ENCODE measurements around the gene ZBTB16. TPM values are rescaled to one million over a fixed set of nuclear protein-coding genes. Genes with fewer than 3 reads are reported as not detected.

ZBTB16 gene
- total RNA-seq, 1 donor, result under 0.01 TPM

DNA sequence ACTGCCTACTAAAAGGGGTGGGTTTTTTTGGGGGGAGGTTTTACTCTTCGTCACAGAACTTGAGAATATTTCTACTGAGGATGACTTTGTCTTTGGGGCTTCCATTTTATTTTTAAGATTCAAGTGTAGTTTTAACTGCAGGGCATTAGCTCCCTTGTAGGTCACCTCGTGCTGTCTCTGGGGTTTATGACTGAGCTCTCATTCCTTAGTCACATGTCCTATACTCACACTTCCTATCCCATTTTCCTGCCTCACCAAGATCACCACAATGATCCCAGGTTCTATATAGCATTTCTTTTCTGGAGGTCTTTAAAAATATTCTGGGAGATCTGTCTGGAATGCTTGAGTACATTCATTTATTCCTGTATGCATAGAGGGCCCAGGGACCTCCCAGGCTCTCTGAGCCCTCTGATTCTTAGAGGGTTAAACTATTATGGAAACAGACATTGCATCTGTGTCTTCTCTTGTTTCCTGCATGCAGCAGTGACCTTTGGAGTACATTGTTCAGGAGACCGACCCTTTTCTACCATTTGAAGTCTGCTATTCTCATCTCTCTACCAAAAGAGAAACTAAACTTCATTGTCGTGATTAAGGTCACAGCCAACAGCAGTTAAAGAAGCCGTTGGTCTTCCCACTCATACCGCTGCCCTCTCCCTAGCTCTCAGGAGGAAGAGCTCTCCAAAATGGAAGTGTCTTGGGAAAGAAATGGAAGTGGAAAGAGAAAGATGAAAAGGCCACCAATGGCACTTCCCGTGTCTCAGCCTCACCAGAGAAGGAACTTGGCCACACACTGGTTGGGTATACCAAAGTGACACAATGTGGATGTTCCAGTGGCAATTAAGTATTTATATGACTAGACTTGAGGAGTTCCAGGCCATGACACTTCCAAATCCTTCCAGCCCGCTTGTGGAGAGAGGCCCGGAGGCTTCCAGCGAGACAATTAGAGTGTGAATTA, 77.5 kb downstream of the ZBTB16 start:
- Histone ChIP-seq H3K27me3 (ENCODE audit: insufficient read depth, low read length) (peaks cover 17% of the 10 kb centered on the region), H3K27ac (ENCODE audit: low read depth, low read length) (no peak overlapping the region), H4K20me1 (ENCODE audit: insufficient read depth, low read length) (no peaks in the 10 kb centered on the region), H3K4me2 (ENCODE audit: insufficient read depth, low read length) (no peak overlapping the region), H3K79me2 (ENCODE audit: insufficient read depth, low read length) (no peaks in the 10 kb centered on the region), H3K4me1 (ENCODE audit: insufficient read depth, low read length) (peaks cover 39% of the 10 kb centered on the region), H3K4me3 (ENCODE audit: insufficient read depth, low read length) (no peak overlapping the region), H2AFZ (ENCODE audit: low read length) (no peak overlapping the region), H3K9me3 (ENCODE audit: low read depth, low read length) (no peaks in the 10 kb centered on the region), H3K36me3 (ENCODE audit: insufficient read depth, low read length) (no peaks in the 10 kb centered on the region)
- TF ChIP-seq, protein P1, sequence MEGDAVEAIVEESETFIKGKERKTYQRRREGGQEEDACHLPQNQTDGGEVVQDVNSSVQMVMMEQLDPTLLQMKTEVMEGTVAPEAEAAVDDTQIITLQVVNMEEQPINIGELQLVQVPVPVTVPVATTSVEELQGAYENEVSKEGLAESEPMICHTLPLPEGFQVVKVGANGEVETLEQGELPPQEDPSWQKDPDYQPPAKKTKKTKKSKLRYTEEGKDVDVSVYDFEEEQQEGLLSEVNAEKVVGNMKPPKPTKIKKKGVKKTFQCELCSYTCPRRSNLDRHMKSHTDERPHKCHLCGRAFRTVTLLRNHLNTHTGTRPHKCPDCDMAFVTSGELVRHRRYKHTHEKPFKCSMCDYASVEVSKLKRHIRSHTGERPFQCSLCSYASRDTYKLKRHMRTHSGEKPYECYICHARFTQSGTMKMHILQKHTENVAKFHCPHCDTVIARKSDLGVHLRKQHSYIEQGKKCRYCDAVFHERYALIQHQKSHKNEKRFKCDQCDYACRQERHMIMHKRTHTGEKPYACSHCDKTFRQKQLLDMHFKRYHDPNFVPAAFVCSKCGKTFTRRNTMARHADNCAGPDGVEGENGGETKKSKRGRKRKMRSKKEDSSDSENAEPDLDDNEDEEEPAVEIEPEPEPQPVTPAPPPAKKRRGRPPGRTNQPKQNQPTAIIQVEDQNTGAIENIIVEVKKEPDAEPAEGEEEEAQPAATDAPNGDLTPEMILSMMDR (IDR thresholded peaks at IDR 0.05; ENCODE audit: extremely low read depth, low read depth, low read length), result no peak
- DNase-seq (ENCODE audit: insufficient read length, low spot score, missing footprints), result no peak

GRCh38 chr11:114137838-114138237, 78.3 kb downstream of the ZBTB16 start:
- Histone ChIP-seq H3K79me2 (ENCODE audit: insufficient read depth, low read length) (no peaks in the 10 kb centered on the region), H3K27ac (ENCODE audit: low read depth, low read length) (no peak overlapping the region), H3K36me3 (ENCODE audit: insufficient read depth, low read length) (no peaks in the 10 kb centered on the region), H3K27me3 (ENCODE audit: insufficient read depth, low read length) (peaks cover 17% of the 10 kb centered on the region), H3K4me3 (ENCODE audit: insufficient read depth, low read length) (no peak overlapping the region), H2AFZ (ENCODE audit: low read length) (no peak overlapping the region), H4K20me1 (ENCODE audit: insufficient read depth, low read length) (no peaks in the 10 kb centered on the region), H3K4me1 (ENCODE audit: insufficient read depth, low read length) (peaks cover 30% of the 10 kb centered on the region), H3K9me3 (ENCODE audit: low read depth, low read length) (no peaks in the 10 kb centered on the region), H3K4me2 (ENCODE audit: insufficient read depth, low read length) (no peak overlapping the region)
- peak; percentile 18 for DNase-seq (ENCODE audit: insufficient read length, low spot score, missing footprints)
- TF ChIP-seq, protein P1 (IDR thresholded peaks at IDR 0.05; ENCODE audit: extremely low read depth, low read depth, low read length), result no peak

- Histone ChIP-seq H2AFZ (ENCODE audit: low read length) (no peak overlapping the region), H3K79me2 (ENCODE audit: insufficient read depth, low read length) (no peaks in the 10 kb centered on the region), H3K36me3 (ENCODE audit: insufficient read depth, low read length) (no peaks in the 10 kb centered on the region), H3K4me1 (ENCODE audit: insufficient read depth, low read length) (peaks cover 24% of the 10 kb centered on the region), H3K4me3 (ENCODE audit: insufficient read depth, low read length) (no peak overlapping the region), H3K27me3 (ENCODE audit: insufficient read depth, low read length) (peaks cover 22% of the 10 kb centered on the region), H3K9me3 (ENCODE audit: low read depth, low read length) (no peaks in the 10 kb centered on the region), H3K27ac (ENCODE audit: low read depth, low read length) (no peak overlapping the region), H3K4me2 (ENCODE audit: insufficient read depth, low read length) (no peak overlapping the region), H4K20me1 (ENCODE audit: insufficient read depth, low read length) (no peaks in the 10 kb centered on the region)
- no peak for DNase-seq (ENCODE audit: insufficient read length, low spot score, missing footprints)
- TF ChIP-seq, protein P1 (IDR thresholded peaks at IDR 0.05; ENCODE audit: extremely low read depth, low read depth, low read length), result no peak
Measured at GRCh38 chr11:114138411-114138810, 78.9 kb downstream of the ZBTB16 start.

DNA sequence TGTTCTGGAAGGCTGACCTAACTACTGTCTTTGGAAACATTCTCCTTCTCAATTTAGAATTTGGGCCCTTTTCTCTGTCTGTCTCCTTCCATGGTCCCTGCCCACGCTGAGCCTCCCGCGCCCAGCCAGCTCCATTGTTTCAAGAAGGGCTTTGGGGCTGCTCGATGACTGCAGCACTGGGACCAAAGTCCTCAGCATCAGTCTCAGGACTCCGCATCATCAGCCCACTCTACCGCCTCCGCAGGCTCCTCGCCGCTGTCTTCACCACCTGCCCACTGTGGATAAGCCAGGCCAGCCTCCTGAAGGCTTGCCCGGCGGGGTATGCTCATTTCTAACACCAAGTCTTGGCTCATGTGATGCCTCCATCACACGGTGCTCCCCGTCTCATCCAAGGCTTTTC, 81.3 kb downstream of the ZBTB16 start:
- peaks cover 27% of the 10 kb centered on the region for H3K27me3 ChIP-seq (ENCODE audit: insufficient read depth, low read length)
- TF ChIP-seq, protein P1 (IDR thresholded peaks at IDR 0.05; ENCODE audit: extremely low read depth, low read depth, low read length), result no peak
- no peaks in the 10 kb centered on the region for H3K9me3 ChIP-seq (ENCODE audit: low read depth, low read length)
- H3K4me1 ChIP-seq (ENCODE audit: insufficient read depth, low read length), result peaks cover 2% of the 10 kb centered on the region
- DNase-seq (ENCODE audit: insufficient read length, low spot score, missing footprints), result no peak
- H2AFZ ChIP-seq (ENCODE audit: low read length), result no peak overlapping the region
- H3K4me2 ChIP-seq (ENCODE audit: insufficient read depth, low read length), result no peak overlapping the region
- H3K4me3 ChIP-seq (ENCODE audit: insufficient read depth, low read length), result no peak overlapping the region
- no peaks in the 10 kb centered on the region for H4K20me1 ChIP-seq (ENCODE audit: insufficient read depth, low read length)
- no peaks in the 10 kb centered on the region for H3K36me3 ChIP-seq (ENCODE audit: insufficient read depth, low read length)
- H3K27ac ChIP-seq (ENCODE audit: low read depth, low read length), result no peak overlapping the region
- H3K79me2 ChIP-seq (ENCODE audit: insufficient read depth, low read length), result no peaks in the 10 kb centered on the region
